HG02610 (cell line): ENCODE results near the gene EIPR1.
"Not testable (repeated sequence)": the region's sequence is repeated elsewhere in the genome, so short reads cannot be mapped to it uniquely, and the experiment has no call there.

Experiments used
- ATAC-seq: cut with Tn5 transposase; IDR thresholded peaks from one replicate; pipeline ENCODE4 v1.9.1; 2021; ENCODE audit warnings: mild to moderate bottlenecking, moderate library complexity; ENCODE audit not compliant: unreplicated experiment

The EIPR1 gene

DNA sequence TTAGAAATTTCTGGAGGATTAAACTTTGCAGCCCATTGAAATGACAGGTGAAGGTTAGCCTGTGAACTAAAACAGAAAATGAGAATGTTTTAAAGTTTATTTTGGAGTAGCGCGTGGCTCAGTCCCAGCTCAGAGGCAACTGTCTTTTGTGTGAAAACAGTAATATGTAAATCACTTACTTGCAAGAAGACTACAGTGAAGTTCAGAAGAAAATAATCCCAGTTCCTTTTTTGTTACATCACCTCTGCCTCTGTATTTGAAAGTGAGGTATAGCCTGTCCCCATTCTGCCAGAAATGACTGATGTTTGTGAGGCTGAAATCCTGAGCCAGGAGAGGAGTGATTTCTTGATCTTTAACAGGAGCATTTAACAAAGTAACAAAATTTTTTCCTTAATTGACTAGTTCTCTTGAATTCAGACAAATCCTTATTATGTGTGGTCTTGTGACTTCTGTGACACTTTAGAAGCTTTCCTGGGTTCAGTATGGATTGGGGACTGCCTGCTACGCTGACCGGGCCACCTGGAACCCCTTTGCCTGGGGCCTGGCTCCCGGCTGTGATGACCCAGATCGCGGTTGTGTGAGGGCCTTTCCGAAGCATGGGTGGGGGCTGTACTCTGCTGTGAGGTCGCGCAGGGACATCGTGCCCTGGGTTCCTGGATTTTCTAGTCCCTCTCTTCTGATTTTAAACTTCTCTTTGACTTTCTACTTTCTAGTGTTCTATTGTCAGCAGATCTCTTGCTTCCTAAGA lies 26.1 kb upstream of the EIPR1 start:
- ATAC-seq = peak; percentile 99

DNA sequence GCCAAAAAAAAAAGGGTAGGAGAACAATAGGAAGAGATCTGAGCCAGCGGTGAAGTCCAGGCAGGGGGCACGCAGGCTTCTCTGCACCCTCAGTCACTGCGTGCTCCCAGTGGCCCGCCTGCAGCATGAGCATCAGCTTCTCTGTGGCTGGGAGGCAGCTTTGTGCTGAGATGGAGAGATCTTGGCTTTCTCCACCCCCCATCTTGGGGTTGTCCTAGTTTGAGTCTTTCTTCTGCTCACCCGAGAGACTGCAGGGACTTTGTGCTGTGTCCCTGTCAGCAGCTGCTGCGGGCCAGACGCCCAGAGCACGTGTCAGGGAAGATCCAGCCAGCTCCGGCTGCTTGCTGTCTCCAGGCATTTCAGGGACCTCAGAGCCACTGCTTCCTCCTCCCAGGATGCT lies 22.2 kb upstream of the EIPR1 start:
- no peak for ATAC-seq

DNA sequence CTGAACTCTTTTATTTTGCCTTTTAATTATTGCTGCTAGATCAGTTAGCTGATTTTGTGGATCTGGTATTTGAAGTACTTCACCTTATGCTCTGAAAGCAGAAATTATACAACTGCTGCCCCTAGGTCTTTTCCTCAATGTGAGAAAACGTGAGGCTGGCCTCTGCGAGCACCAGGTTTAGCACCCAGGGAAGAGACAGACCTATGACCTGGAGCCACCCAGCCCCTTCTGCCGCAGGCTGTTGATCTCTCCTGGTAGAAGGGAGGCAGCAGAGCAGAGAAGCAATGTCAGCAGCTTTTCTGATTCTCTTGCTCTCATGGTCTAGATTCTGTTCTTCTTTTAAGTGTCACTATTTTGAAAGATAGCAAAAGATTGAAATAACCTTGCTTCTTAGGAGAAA lies 21.8 kb upstream of the EIPR1 start:
- no peak for ATAC-seq

DNA sequence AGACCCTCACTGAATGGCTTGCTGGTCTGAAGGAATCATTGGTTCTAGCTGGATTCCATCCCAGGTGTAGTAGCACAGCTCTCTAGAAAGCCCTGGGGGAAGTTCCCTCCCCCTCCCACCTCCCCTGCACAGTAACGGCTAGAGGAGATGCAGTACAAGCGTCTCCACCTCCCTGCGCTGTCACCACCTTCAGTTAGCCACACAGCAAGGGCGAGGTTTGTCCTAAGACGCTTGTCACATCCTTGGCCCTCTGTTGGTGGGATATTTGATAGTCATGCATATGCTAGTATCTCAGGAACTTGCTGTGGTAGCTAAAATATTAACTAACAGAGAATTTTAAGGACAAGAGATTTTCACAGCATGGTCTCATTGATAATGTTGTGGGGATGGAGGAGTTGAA lies 21.2 kb upstream of the EIPR1 start:
- no peak for ATAC-seq

DNA sequence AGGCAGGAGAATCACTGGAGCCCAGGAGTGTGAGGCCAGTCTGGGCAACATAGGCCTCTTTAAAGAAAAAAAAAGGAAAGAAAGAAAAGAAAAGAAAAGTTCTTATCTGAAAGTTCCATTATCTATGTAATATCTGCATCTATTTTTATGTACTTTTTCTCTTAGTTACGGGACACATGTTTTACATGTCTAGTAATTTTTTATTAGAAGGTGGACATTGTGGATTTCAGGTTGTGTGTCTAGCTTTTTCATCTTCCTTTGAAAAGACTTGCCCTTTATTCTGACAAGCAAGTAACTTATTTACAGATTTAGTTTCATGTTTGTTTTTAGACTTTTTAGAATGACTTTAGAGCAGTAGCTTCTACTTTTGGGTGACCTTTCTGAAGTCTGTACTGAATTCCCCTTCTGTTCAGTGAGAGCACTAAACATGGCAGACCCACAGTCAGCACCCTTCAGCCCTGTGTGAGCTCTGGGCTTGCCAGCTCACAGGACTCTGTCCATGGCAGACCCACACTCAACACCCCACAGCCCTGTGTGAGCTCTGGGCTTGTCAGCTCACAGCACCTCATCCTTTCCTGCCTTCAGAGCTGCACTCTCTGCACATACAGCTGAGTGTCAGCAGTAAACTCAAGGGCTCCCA lies 19.4 kb upstream of the EIPR1 start:
- ATAC-seq = peak; percentile 73

DNA sequence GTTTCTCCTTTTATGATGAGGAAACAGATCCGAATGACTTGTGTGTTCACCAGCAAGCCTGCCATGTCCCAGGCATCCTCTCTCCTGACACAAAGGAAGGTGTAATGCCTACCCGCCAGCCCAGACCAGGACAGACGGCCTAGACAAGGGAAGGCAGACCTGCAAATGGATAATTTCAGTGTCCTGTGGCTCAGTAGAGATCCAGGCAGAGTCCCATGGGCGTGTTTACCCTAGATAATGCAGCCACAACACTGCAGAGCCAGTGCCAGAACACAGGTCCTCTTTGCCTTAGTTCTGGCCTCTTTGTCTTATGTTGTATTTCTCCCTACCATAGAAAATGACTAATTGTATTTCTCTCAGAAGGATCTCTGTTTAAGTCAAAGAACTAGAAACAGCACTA lies 14.6 kb upstream of the EIPR1 start:
- no peak for ATAC-seq

DNA sequence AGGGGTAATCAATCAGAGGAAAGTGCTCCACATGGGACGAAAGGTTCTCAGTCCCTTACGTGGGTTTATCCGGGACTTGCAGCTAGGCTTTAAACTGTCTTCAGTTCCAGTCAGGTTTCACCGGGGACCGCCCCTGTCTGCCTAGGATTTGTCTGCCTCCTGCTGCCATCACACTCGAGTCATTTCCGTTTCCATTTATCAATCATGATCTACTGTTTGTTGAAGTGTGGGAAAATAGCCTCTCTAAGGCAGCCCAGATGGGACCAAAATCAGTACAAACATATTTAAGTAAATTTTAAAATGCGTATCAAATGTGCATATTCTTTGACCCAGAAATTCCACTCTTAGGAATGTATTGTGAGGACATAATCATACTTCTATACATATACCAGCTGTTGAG lies 12.4 kb upstream of the EIPR1 start:
- no peak for ATAC-seq

DNA sequence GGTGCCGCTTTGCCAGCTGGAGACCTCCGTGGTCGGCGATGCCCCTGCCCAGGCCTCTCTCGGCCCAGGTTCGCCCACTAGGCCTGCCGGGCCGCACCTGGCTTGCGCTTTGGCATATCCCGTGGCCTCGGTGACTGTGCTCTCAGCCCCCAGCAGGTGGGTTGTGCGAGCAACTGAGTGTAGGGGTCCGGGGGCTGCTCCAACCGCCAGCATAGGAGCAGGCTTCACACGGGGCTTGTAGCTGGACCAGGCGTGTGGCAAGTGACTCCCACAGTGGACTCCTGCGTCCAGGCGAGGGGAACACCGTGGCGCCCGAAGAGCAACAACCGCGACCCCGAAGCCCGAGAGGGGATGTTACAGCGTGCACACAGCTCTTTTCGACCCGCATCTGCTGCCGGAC lies 11.6 kb upstream of the EIPR1 start:
- no peak for ATAC-seq

DNA sequence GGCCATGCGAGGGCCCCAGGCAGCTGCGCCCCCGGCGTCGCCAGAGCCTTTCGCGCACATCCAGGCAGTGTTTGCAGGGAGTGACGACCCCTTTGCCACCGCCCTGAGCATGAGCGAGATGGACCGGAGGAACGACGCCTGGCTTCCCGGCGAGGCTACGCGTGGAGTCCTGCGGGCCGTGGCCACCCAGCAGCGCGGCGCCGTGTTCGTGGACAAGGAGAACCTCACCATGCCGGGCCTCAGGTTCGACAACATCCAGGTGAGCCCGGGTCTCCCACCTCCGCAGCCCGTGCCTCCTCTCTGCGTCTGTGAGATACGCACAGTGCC lies 10.8 kb upstream of the EIPR1 start:
- no peak for ATAC-seq

DNA sequence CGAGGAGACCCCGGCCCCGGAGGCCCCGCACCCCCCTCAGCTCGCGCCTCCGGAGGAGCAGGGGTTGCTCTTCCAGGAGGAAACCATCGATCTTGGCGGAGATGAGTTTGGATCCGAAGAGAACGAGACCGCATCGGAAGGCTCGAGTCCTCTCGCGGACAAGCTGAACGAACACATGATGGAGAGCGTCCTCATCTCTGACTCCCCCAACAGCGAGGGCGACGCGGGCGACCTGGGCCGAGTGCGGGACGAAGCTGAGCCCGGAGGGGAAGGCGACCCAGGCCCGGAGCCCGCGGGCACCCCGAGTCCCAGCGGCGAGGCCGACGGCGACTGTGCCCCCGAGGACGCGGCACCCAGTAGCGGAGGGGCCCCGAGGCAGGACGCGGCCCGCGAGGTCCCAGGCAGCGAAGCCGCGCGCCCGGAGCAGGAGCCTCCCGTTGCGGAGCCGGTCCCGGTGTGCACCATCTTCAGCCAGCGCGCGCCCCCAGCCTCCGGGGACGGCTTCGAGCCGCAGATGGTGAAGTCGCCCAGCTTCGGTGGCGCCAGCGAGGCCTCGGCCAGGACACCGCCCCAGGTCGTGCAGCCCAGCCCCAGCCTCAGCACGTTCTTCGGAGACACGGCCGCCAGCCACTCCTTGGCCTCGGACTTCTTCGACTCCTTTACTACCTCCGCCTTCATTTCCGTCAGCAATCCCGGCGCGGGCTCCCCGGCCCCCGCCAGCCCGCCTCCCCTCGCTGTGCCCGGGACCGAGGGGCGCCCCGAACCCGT lies 10.2 kb upstream of the EIPR1 start:
- no peak for ATAC-seq

DNA sequence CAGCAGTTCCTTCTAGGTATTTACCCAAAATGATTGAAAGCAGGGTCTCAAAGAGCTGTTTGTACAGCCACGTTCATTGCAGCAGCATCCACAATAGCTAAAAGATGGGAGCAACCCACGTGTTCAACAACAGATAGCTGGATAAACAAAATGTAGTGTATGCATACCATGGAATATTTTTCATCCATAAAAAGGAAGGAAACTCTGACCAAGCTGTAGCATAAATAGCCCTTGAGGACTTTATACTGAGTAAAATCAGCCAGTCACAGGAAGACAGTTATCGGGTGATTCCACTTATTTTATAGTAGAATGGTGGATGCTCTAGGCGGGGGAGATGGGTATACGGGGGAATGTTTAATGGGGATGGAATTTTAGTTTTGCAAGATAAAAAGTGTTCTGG lies 9.4 kb upstream of the EIPR1 start:
- no peak for ATAC-seq

DNA sequence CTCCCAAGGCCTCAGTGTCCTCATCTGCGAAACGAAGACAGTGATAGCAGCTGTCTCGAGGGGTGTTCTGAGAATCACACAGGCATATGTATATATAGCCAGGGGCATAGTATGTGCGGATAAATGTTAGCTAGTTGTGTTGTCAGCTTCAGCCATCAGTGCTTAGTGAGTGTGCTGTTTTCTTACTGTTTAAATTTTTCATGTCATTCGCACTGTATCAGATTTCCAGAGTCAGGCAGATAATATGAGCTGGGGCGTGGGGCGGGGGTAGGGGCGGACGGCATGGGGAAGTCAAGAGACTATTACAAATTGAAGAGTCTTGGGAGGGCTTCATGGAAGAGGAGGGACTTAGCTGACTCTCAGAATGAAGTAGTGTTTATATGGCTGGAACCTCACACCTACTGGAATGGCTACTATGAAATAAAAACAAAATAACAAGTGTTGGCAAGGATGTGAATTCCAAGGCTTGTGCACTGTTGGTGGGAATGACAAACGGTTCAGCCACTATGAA lies 8.9 kb upstream of the EIPR1 start:
- ATAC-seq = no peak

DNA sequence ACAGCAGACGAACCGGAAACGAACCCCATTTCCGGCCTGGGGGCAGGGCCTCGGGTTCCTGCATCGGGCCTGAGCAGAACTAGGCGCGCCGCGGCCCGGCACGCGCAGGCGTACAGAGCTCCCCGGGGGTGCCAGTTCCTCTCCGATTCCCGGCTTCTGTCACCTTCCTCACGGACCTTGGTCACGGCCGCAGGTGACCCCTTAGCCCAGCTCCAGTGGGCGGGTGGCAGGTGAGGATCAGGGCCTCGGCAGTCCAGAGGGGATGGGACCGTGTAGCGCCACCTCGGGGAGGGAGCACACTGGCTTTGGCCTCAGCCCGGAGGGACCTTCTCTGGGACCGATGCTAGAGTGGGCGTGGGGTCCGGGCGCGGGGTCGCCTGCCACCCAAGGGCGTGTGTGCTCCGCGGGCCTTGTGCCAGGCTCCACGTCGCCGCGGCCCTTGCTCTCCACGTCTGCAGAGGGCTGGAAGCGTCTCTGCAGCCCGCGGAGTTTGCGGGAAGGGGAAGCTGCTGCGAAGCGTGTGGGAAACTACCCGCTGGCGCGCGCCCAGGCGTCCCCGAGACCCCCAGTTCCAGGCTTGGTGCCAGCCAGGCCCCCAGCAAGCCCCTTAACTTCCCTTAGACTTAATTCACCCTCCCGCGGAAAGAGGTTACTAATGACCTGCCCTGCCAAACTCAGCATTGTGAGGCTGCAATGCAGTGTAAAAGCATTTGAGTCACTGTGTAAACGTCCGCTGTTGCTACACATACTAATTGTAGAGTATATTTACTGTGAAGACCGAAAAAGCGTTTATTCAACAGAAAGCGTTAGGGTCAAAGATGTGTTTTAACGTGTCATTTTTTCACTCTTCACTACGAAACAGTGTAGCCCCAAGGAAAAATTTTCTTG lies 2.3 kb upstream of the EIPR1 start, which contains the start of gene TRAPPC12:
TSS of gene TRAPPC12 (plus strand) at position 48 of the 888 bp plus-strand sequence. CDS start 7,930 bp downstream, outside the sequence.
- ATAC-seq = peak; percentile 81

DNA sequence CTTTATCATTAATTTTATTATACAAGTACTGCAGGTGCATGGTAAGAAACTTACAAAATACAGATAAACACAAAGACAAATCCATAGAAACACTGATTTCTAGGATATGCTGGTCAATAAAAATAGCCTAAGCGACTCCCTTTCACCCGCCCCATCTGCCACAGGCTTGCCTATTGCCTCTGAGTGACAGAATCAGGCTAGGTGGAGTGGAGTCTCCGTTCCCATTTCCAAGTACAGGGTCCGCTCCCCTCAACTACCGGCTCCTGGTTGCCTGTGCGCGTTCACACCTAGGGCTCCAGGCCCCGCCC lies 1.7 kb upstream of the EIPR1 start:
- no peak for ATAC-seq

DNA sequence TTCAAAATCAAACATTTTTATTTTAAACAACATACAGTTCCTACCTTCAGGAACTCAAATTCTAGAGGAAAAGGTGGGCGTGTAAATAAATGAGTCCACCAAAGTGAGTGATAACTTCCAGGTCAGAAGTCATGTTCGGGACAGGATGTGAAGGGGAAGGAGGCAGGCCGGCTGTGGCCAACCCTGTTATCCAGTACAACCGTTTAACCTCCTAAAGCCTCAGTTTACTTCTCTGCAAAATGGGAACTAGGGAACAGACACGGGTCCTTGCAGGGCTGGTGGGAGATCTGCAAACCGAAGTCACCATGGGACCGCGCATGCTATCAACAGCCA lies 373 bp downstream of the EIPR1 start:
- ATAC-seq = peak; percentile 14

DNA sequence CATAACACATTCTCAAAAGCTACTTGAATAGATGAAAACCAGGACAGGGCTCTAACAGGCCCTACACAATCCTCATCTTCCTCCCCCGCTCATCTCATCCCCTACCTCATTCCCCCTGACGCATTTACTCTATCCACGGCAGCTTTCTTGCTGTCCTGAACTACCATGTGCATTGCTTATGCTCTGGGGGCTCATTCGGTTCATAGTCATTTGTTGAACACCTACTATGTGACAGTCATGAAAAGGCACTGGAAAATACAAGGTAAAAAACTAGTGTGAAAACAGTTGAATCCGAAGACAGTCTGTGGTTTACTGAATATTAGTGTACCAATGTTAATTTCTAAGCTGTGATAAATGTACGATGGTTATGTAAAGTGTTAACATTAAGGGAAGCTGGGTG lies 797 bp downstream of the EIPR1 start:
- ATAC-seq = no peak

DNA sequence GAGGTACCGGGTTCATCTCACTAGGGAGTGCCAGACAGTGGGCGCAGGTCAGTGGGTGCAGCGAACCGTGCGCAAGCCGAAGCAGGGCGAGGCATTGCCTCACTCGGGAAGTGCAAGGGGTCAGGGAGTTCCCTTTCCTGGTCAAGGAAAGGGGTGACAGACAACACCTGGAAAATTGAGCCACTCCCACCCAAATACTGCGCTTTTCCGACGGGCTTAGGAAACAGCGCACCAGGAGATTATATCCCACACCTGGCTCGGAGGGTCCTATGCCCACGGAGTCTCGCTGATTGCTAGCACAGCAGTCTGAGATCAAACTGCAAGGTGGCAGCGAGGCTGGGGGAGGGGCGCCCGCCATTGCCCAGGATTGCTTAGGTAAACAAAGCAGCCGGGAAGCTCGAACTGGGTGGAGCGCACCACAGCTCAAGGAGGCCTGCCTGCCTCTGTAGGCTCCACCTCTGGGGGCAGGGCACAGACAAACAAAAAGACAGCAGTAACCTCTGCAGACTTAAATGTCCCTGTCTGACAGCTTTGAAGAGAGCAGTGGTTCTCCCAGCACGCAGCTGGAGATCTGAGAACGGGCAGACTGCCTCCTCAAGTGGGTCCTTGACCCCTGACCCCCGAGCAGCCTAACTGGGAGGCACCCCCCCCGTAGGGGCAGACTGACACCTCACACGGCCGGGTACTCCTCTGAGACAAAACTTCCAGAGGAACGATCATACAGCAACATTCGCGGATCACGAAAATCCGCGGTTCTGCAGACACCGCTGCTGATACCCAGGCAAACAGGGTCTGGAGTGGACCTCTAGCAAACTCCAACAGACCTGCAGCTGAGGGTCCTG lies 8.1 kb downstream of the EIPR1 start:
- ATAC-seq = not testable (repeated sequence)

DNA sequence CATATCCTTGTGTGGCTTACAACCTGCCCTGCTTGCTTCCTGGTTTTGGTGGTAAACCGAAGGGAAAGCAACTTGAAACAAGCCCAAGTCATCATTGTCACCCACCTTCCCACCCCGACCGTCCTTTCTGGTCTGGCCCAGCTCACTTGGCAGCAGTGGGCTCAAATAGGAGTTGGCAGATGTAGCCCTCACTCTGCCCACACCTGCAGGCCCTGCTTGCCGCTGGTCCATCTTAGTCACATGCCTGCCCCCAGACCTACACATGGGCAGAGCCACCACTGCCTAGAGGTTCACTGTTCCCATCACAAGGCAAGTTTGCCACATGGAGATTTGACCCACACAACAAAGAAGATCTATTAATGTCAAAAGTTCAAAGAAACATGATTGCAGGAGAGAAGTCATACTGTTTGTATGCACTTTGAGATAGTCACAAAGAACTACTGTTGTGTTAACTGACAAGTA lies 9.3 kb downstream of the EIPR1 start:
- ATAC-seq = no peak

DNA sequence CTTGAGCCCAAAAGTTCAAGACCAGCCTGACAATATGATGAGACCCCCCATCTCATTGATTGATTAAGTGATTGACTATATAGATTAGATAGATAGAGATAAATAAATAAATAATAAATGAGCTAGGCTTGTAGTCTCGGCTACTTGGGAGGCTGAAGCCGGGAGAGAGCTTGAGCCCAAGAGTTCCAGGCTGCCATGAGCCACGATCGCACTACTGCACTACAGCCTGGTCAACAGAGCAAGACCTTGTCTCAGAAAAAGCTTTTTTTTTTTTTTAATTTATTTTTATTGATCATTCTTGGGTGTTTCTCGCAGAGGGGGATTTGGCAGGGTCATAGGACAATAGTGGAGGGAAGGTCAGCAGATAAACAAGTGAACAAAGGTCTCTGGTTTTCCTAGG lies 12.4 kb downstream of the EIPR1 start:
- ATAC-seq = no peak
